ENCODE data around the gene CAMK1D. TPM values are rescaled to one million over a fixed set of nuclear protein-coding genes. Genes with fewer than 3 reads are reported as not detected.

The CAMK1D gene
- total RNA-seq, 1 experiment from 2014 or later = 6.3 TPM

DNA sequence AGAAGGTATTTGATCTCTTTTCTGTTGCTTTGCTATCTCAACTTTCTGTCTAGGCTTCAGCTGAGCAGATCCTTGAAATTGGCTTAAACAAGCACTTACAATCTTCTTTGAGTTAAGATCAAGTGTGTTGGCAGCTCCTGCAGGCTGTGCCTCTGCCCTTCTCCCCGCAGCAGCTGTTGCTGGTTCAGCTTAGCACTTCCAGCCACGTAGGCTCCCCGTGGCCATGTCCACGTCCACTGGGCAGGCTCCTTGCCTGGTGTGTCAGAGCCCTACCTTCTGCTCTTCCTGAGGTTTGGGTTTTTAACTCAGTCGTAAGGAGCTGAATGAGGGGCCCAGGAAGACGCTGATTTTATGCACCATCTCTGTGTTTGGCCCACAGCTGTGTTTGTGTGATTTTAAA is 47.2 kb downstream of the CAMK1D start:
- Histone ChIP-seq H2BK5ac (ENCODE audit: insufficient read length, low read length) (peak overlapping the region; percentile 56), H3K79me1 (ENCODE audit: insufficient read depth, low read depth, low read length, poor library complexity, severe bottlenecking) (no peaks in the 10 kb centered on the region), H2AFZ (ENCODE audit: low read length) (no peak overlapping the region), H2BK15ac (ENCODE audit: low read depth, low read length) (no peak overlapping the region), H4K8ac (replicated peaks; ENCODE audit: insufficient read length, low read depth, low read length) (no peak overlapping the region), H2BK120ac (ENCODE audit: low read depth, low read length, poor library complexity, severe bottlenecking) (no peak overlapping the region), H3K18ac (ENCODE audit: insufficient read length, low read depth, low read length) (peak overlapping the region; percentile 61), H4K5ac (ENCODE audit: insufficient read length, low read depth, low read length) (peak overlapping the region; percentile 55), H3K4ac (ENCODE audit: low read depth, low read length) (no peak overlapping the region), H3K56ac (ENCODE audit: insufficient read length, low read depth, low read length) (no peak overlapping the region), H3K23ac (ENCODE audit: insufficient read length, low read depth, low read length) (no peak overlapping the region), H3K14ac (ENCODE audit: insufficient read depth, low read length) (peak overlapping the region; percentile 73; the same call in 1 of the 2 replicates), H4K20me1 (ENCODE audit: control insufficient read depth, insufficient read depth, insufficient read length) (no peaks in the 10 kb centered on the region), H3K23me2 (ENCODE audit: insufficient read length, low read depth, low read length, poor library complexity, severe bottlenecking) (no peaks in the 10 kb centered on the region), H3K79me2 (ENCODE audit: insufficient read depth, low read length) (0 out of 2 replicates have a peak, but pooled peaks cover 1% of the 10 kb centered on the region), H3T11ph (ENCODE audit: low read length) (no peak overlapping the region), H3K27me3 (ENCODE audit: insufficient read depth, low read length) (no peaks in the 10 kb centered on the region), H4K91ac (ENCODE audit: insufficient read length, low read depth, low read length) (no peak overlapping the region), H2BK20ac (ENCODE audit: low read depth, low read length, poor library complexity, severe bottlenecking) (no peak overlapping the region), H2BK12ac (ENCODE audit: insufficient read length, low read depth, low read length) (no peak overlapping the region), H3K4me2 (ENCODE audit: insufficient read depth, insufficient read length, low read length) (no peak overlapping the region), H3K27ac (ENCODE audit: insufficient read length, low read depth, low read length) (no peak overlapping the region), H3K9me3 (ENCODE audit: control insufficient read depth, low read depth, low read length) (no peaks in the 10 kb centered on the region), H3K4me1 (ENCODE audit: insufficient read depth, low read length) (0 out of 2 replicates have a peak, but pooled peaks cover 4% of the 10 kb centered on the region), H2AK5ac (ENCODE audit: insufficient read length, low read length) (no peak overlapping the region), H3K9ac (ENCODE audit: extremely low read depth, insufficient read length, low read length) (peak overlapping the region; percentile 20)
- WGBS (ENCODE audit: extremely low coverage, insufficient read length, low lambda C conversion rate) = no CpG with 5 or more reads among the region's 6 CpGs
- peaks cover 20 to 23% of the 10 kb centered on the region in 2 experiments for H3K4me1 Mint-ChIP-seq
- TF ChIP-seq, protein P1, sequence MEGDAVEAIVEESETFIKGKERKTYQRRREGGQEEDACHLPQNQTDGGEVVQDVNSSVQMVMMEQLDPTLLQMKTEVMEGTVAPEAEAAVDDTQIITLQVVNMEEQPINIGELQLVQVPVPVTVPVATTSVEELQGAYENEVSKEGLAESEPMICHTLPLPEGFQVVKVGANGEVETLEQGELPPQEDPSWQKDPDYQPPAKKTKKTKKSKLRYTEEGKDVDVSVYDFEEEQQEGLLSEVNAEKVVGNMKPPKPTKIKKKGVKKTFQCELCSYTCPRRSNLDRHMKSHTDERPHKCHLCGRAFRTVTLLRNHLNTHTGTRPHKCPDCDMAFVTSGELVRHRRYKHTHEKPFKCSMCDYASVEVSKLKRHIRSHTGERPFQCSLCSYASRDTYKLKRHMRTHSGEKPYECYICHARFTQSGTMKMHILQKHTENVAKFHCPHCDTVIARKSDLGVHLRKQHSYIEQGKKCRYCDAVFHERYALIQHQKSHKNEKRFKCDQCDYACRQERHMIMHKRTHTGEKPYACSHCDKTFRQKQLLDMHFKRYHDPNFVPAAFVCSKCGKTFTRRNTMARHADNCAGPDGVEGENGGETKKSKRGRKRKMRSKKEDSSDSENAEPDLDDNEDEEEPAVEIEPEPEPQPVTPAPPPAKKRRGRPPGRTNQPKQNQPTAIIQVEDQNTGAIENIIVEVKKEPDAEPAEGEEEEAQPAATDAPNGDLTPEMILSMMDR (conservative IDR thresholded peaks at IDR 0.05) = no peak
- H3K9me3 Mint-ChIP-seq = no peaks in the 10 kb centered on the region
- DNase-seq = no peak
- no peak overlapping the region for H3K4me3 Mint-ChIP-seq
- H3K27me3 Mint-ChIP-seq (ENCODE audit: low read depth) = no peaks in the 10 kb centered on the region
- no peaks in the 10 kb centered on the region for H3K36me3 Mint-ChIP-seq (ENCODE audit: insufficient read depth in 1 of 3, low read depth in 3 of 3)
- H3K27ac Mint-ChIP-seq = peak overlapping the region in 2 of 3 experiments; percentile 62 to 72; a peak in 3 of 7 replicates

Data from H9 (cell line).